ENCODE data around the gene LIPA. TPM values are rescaled to one million over a fixed set of nuclear protein-coding genes. Genes with fewer than 3 reads are reported as not detected.

The LIPA gene
- total RNA-seq, 1 donor from 2014 or later = 54.4 TPM

DNA sequence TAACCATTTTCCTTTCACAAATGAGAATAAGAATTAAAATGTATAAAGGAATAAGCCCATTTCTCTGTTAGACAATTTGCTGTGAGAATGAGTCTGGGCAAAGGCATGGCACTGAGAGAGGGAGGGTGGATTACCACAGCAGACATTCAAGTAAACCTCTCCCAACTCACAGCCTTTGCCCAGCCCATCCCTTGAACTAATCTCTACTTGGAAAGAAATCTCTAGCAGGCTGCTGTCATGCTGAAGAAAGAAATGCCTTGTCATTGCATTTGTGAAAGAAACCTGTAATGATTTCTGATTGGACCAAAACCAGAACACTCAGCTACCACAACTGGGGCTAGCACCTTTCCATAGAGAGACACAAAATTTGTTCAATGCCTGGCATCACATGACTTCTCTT lies 83.7 kb downstream of the LIPA start:
- no peak for DNase-seq (ENCODE audit: low read depth in 2 of 2)

- no peak for DNase-seq (ENCODE audit: low read depth in 2 of 2)
Observed at GRCh38 chr10:89165923-89166322, 85.7 kb downstream of the LIPA start.

DNA sequence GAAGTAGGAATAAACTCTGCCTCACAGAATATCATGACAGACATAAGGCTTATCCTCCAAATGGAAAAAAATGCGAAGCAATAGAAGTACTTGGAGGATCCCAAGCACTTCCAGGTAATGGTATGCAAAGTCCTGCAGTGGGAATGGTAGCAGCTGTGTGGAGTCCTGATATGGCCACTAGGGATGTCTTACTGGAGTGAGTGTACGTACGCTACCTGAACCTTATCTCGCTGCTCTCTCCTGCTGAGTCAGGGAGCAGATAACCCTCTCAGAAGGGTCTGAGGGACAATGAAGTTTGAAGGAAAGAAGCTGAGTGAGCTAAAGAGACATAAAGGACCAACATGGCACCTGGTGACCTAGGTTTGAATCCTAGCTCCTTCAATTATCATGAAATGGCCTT lies 86.7 kb downstream of the LIPA start:
- no peak for DNase-seq (ENCODE audit: low read depth in 2 of 2)

- DNase-seq (ENCODE audit: low read depth in 2 of 2) = no peak
Observed at GRCh38 chr10:89164080-89164479, 87.5 kb downstream of the LIPA start.

Other genes with a start within 250 kb of the LIPA start
- gene CH25H, start 44.5 kb downstream of the LIPA start, total RNA-seq = 3.0 and 4.4 TPM in 2 replicates
- gene IFIT2, start 50.3 kb upstream of the LIPA start, total RNA-seq = 3.1 and 8.1 TPM in 2 replicates
- 5.7 and 8.1 TPM in 2 replicates for gene IFIT3, start 76.2 kb upstream of the LIPA start, total RNA-seq
- gene IFIT1B, start 126.3 kb upstream of the LIPA start, total RNA-seq = not detected in 2 replicates
- 0.20 and 0.87 TPM in 2 replicates for gene IFIT1, start 140.8 kb upstream of the LIPA start, total RNA-seq
- 6.3 and 7.7 TPM in 2 replicates for gene IFIT5, start 162.8 kb upstream of the LIPA start, total RNA-seq